CD4-positive, CD25-positive, alpha-beta regulatory T cell (primary cell): ENCODE measurements around the gene NAV3. TPM values are rescaled to one million over a fixed set of nuclear protein-coding genes. Genes with fewer than 3 reads are reported as not detected.

ENCODE experiments used
- ATAC-seq, 2 donors: fragments of 150-1000 bp; cut with Tn5 transposase; one replicate each; pipeline ENCODE4 v1.10.0; 2021; ENCODE audit warnings: low read depth in 2 of 2, moderate number of reproducible peaks in 2 of 2, moderate library complexity in 1 of 2
- DNase-seq, 3 donors: peaks; one replicate each; pipeline versions ENCODE4 v3.0.0 to v3.0.0-alpha.2; 2012 to 2022; ENCODE audit warnings: mixed read lengths in 1 of 3
- H3K27ac ChIP-seq: one replicate; pipeline ENCODE4 v1.7.0; 2013; ENCODE audit warnings: mild to moderate bottlenecking, low read length; ENCODE audit not compliant: insufficient read depth, poor library complexity, severe bottlenecking
- H3K27me3 ChIP-seq: one replicate; pipeline ENCODE4 v1.7.0; 2013; ENCODE audit warnings: low read length; ENCODE audit not compliant: control insufficient read depth, insufficient read depth
- H3K36me3 ChIP-seq: one replicate; pipeline ENCODE4 v1.7.0; 2013; ENCODE audit warnings: mild to moderate bottlenecking, low read length, moderate library complexity; ENCODE audit not compliant: control insufficient read depth, insufficient read depth
- H3K4me1 ChIP-seq: 2 replicates; pipeline ENCODE4 v1.7.0; 2013; ENCODE audit warnings: mild to moderate bottlenecking, low read length; ENCODE audit not compliant: insufficient read depth, control insufficient read depth, poor library complexity, severe bottlenecking
- H3K4me3 ChIP-seq: one replicate; pipeline ENCODE4 v1.7.0; 2013; ENCODE audit warnings: low read depth, mild to moderate bottlenecking, low read length, moderate library complexity
- H3K9me3 ChIP-seq, 2 experiments: 1 replicate in 1 of 2; 2 replicates in 1 of 2; pipeline ENCODE4 v1.7.0; 2013; ENCODE audit warnings: low read length in 2 of 2, mild to moderate bottlenecking in 1 of 2, moderate library complexity in 1 of 2; ENCODE audit not compliant: control insufficient read depth in 2 of 2
- H3K27ac Mint-ChIP-seq, 3 donors: one replicate each; pipeline ENCODE4 v1.8.0; 2020 to 2022; ENCODE audit warnings: mild to moderate bottlenecking in 3 of 3, mixed read lengths in 3 of 3, moderate library complexity in 2 of 3
- H3K27me3 Mint-ChIP-seq: one replicate; pipeline ENCODE4 v1.8.0; 2022; ENCODE audit warnings: mild to moderate bottlenecking, mixed read lengths
- H3K36me3 Mint-ChIP-seq: one replicate; pipeline ENCODE4 v1.8.0; 2020; ENCODE audit warnings: mixed read lengths
- H3K4me1 Mint-ChIP-seq, 4 donors: one replicate each; pipeline ENCODE4 v1.8.0; 2020 to 2022; ENCODE audit warnings: mixed read lengths in 4 of 4, mild to moderate bottlenecking in 1 of 4
- H3K4me3 Mint-ChIP-seq, 4 donors: one replicate each; pipeline ENCODE4 v1.8.0; 2020 to 2022; ENCODE audit warnings: mild to moderate bottlenecking in 4 of 4, mixed read lengths in 4 of 4, moderate library complexity in 3 of 4
- H3K9me3 Mint-ChIP-seq, 7 donors: one replicate each; pipeline ENCODE4 v1.8.0; 2020 to 2022; ENCODE audit warnings: mixed read lengths in 7 of 7, mild to moderate bottlenecking in 3 of 7, moderate library complexity in 2 of 7
- polyA plus RNA-seq, 4 donors: library from polyadenylated mRNA; unstranded; fragments of 300-500 nt; fragmentation: Illumina TruSeq; gene quantifications; one replicate each; pipeline ENCODE4 v1.2.3, GENCODE V29; 2021
- total RNA-seq: library from RNA; stranded (reverse); gene quantifications from one replicate; pipeline ENCODE4 v1.2.3, GENCODE V29; 2022

NAV3 gene
- total and polyA plus RNA-seq, 5 donors from 2014 or later: not detected

DNA sequence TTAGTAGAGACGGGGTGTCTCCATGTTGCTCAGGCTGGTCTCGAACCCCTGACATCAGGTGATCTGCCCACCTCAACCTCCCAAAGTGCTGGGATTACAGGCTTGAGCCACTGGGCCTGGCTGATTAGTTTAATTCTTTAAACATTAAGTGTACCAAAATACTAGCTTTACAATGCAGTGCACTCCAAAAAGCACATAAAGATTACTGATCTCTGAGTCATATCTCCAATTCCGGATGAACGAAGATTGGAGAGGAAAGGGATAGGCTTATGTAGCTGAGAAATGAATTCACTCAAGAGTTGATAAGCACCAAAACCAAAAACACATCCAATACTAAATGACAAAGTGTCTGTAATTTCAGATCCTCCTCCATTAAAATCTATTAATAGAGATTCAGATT lies 15.1 kb downstream of the NAV3 start:
- no peaks in the 10 kb centered on the region for H3K4me1 Mint-ChIP-seq
- no peak for ATAC-seq
- H3K36me3 ChIP-seq: no peaks in the 10 kb centered on the region

DNA sequence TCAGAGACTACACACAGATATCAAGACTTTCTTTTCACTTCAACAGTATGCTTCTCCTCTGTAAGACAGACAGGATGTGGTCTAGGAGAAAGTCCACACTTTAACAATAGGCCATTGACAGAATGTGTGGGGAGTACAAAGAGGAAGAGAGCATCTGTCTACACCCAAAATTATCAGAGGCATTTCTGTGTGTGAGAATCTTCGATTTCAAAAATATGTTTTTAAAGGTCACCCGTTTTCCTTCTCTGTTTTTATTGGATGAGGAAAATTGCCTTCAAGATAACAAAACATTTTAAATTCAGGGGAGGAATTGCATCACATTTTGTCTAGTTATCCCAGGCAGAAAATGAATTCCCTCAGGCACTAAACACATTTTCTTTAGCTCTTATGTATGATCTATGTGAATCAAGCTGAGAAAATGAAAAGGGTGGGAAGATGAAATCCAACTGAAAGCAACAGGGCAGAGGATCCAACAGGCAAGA lies 16.4 kb downstream of the NAV3 start:
- H3K9me3 ChIP-seq: no peaks in the 10 kb centered on the region
- no peak overlapping the region for H3K4me3 ChIP-seq
- H3K27ac ChIP-seq: no peak overlapping the region
- ATAC-seq (no peak), DNase-seq (no peak)
- peaks cover 0 to 7% (median 3%) of the 10 kb centered on the region in 7 donors for H3K9me3 Mint-ChIP-seq
- no peaks in the 10 kb centered on the region for H3K27me3 ChIP-seq
- H3K4me3 Mint-ChIP-seq: no peak overlapping the region
- no peaks in the 10 kb centered on the region for H3K36me3 Mint-ChIP-seq
- no peaks in the 10 kb centered on the region for H3K36me3 ChIP-seq
- H3K4me1 ChIP-seq: no peaks in the 10 kb centered on the region
- H3K4me1 Mint-ChIP-seq: no peaks in the 10 kb centered on the region
- no peak overlapping the region for H3K27ac Mint-ChIP-seq
- no peaks in the 10 kb centered on the region for H3K27me3 Mint-ChIP-seq

More for the DNA sequence above, 15.1 kb downstream of the NAV3 start:
- Mint-ChIP-seq H3K27me3 (no peaks in the 10 kb centered on the region), H3K4me3 (no peak overlapping the region), H3K27ac (no peak overlapping the region), H3K36me3 (no peaks in the 10 kb centered on the region), H3K9me3 (peaks cover 0 to 7% (median 3%) of the 10 kb centered on the region in 7 donors)
- Histone ChIP-seq H3K9me3 (no peaks in the 10 kb centered on the region), H3K27me3 (no peaks in the 10 kb centered on the region), H3K4me1 (no peaks in the 10 kb centered on the region), H3K4me3 (no peak overlapping the region), H3K27ac (no peak overlapping the region)
- DNase-seq: no peak

DNA sequence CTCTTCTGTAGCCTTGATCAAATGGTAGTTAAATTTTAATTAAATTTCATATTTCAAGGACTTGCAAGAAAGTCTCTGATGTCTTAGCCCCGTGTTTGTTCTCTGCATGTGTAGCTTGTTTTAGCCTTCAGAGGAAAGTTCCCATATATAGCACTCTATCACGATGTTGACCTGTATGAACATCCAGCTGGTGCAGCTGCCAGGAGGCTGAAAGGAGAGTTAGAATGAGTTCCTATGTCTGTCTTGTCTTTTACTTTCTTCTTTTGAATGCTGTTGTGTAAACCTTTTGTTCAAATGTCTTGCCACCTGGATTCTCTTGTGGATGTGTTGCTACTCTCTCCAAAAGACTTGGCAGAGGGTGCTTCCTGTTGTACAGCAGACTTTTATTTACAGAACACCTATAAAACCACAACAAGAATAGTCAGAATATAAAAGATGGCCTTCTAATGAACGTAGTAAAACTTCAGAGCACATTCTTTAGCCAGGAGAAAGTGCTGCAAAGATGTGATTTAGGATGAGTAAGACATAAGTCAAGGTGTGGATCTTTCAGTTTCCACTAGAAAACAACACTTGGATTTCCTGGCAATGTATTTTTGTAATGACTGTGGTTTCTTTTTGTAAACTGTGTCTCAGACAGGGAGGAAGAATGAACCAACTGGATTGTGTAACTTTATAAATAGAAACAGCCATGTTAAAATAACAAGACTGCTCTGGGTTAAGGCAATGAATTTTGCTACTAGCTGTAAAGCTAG lies 17.2 kb downstream of the NAV3 start:
- H3K36me3 Mint-ChIP-seq: no peaks in the 10 kb centered on the region
- H3K4me3 Mint-ChIP-seq: no peak overlapping the region
- no peaks in the 10 kb centered on the region for H3K36me3 ChIP-seq
- no peaks in the 10 kb centered on the region for H3K27me3 Mint-ChIP-seq
- no peaks in the 10 kb centered on the region for H3K27me3 ChIP-seq
- no peak overlapping the region for H3K4me3 ChIP-seq
- no peak overlapping the region for H3K27ac Mint-ChIP-seq
- DNase-seq (no peak), ATAC-seq (no peak)
- no peaks in the 10 kb centered on the region for H3K4me1 ChIP-seq
- no peaks in the 10 kb centered on the region for H3K4me1 Mint-ChIP-seq
- no peaks in the 10 kb centered on the region for H3K9me3 ChIP-seq
- no peak overlapping the region for H3K27ac ChIP-seq
- H3K9me3 Mint-ChIP-seq: peaks cover 0 to 7% (median 3%) of the 10 kb centered on the region in 7 donors

DNA sequence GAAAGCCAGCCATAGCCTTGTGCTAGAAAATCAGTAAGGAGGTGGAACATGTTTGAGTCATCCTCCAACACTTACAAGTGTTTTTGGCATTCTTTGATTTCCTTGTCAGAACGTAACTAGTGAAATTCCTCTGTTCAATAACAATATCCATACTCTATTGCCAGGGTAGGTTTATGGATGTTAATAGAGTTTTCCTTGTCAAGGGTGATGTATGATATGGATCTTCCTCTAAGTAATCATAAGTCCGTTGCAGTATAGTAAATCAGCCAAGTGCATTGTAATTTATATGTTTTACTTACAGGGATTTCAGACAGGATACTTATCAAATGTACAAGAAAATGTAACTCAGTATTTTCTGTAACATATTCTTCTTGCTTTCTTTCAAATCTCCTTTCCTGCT lies 19.4 kb downstream of the NAV3 start:
- Histone ChIP-seq H3K9me3 (no peaks in the 10 kb centered on the region), H3K36me3 (no peaks in the 10 kb centered on the region), H3K4me1 (no peaks in the 10 kb centered on the region), H3K27ac (no peak overlapping the region), H3K4me3 (no peak overlapping the region), H3K27me3 (no peaks in the 10 kb centered on the region)
- no peaks in the 10 kb centered on the region for H3K27me3 Mint-ChIP-seq
- DNase-seq (no peak), ATAC-seq (no peak)
- no peak overlapping the region for H3K4me3 Mint-ChIP-seq
- H3K9me3 Mint-ChIP-seq: peaks cover 0 to 9% (median 3%) of the 10 kb centered on the region in 7 donors
- no peaks in the 10 kb centered on the region for H3K36me3 Mint-ChIP-seq
- no peaks in the 10 kb centered on the region for H3K4me1 Mint-ChIP-seq
- no peak overlapping the region for H3K27ac Mint-ChIP-seq

DNA sequence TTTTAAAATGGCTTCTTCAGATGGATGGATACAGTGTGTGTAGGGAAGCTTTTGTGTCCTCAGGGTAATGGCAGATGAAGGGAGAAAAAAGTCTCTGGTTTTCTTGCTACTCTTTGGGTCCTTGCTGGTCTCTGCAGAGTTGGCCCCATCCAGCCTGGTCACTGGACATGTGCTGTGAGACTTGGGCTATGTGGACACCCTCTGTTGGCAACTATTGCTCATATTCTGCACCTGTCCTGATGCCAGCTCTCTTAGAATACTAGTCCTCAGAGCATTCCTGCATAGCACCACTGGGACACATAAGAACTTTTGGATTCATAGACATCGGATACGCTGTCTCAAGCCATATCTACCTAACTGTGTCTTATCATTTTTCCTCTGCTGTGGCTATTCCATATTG lies 20.0 kb downstream of the NAV3 start:
- Mint-ChIP-seq H3K4me1 (no peaks in the 10 kb centered on the region), H3K27me3 (no peaks in the 10 kb centered on the region), H3K9me3 (peaks cover 0 to 9% (median 3%) of the 10 kb centered on the region in 7 donors), H3K36me3 (no peaks in the 10 kb centered on the region), H3K27ac (no peak overlapping the region), H3K4me3 (no peak overlapping the region)
- ATAC-seq (no peak), DNase-seq (no peak)
- Histone ChIP-seq H3K27ac (no peak overlapping the region), H3K4me3 (no peak overlapping the region), H3K36me3 (no peaks in the 10 kb centered on the region), H3K9me3 (no peaks in the 10 kb centered on the region), H3K27me3 (no peaks in the 10 kb centered on the region), H3K4me1 (no peaks in the 10 kb centered on the region)

DNA sequence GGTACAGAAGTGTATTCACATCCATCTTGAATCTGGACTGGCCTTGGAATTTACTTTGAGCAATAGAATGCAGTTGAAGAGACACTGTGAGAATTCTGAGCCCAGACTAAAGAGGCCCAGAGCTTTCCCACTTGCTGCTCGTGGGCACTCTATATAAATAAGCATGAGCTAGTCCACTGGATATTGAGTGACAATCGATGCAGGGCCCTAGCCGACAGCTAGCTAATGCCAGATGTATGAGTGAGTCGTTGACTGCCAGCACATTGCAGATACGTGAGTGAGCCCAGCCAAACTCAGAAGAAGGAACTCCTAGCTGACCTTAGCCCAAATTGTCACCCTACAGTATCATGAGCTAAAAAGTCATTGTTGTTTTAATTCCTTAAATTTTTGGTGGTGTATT lies 24.9 kb downstream of the NAV3 start:
- no peaks in the 10 kb centered on the region for H3K36me3 ChIP-seq
- DNase-seq: no peak
- Mint-ChIP-seq H3K27me3 (no peaks in the 10 kb centered on the region), H3K36me3 (no peaks in the 10 kb centered on the region), H3K4me1 (no peaks in the 10 kb centered on the region), H3K4me3 (no peak overlapping the region), H3K27ac (no peak overlapping the region), H3K9me3 (peaks cover 0 to 6% (median 2%) of the 10 kb centered on the region in 7 donors)
- no peaks in the 10 kb centered on the region for H3K9me3 ChIP-seq
- no peaks in the 10 kb centered on the region for H3K4me1 ChIP-seq
- no peak for ATAC-seq
- H3K27ac ChIP-seq: no peak overlapping the region
- H3K27me3 ChIP-seq: no peaks in the 10 kb centered on the region
- no peak overlapping the region for H3K4me3 ChIP-seq

DNA sequence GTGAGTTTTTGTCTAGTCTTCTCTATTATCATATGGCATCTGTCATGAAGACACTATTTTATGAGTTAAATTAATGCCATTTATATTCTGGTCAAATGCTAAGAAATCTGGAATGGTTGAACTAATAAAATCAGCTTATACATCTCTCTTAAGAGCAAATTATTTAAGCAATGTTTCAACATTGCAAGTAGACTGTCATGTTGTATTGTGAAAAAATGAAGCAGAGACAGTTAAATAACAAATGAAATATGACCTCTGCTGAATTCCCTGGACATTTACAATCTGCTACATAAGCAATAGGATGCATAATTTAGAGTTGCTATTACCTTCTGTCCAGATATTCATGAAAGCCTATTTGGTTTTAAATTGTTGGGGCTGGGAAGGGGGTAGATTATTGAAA lies 30.6 kb downstream of the NAV3 start:
- no peaks in the 10 kb centered on the region for H3K9me3 ChIP-seq
- H3K27ac Mint-ChIP-seq: no peak overlapping the region
- no peaks in the 10 kb centered on the region for H3K36me3 Mint-ChIP-seq

DNA sequence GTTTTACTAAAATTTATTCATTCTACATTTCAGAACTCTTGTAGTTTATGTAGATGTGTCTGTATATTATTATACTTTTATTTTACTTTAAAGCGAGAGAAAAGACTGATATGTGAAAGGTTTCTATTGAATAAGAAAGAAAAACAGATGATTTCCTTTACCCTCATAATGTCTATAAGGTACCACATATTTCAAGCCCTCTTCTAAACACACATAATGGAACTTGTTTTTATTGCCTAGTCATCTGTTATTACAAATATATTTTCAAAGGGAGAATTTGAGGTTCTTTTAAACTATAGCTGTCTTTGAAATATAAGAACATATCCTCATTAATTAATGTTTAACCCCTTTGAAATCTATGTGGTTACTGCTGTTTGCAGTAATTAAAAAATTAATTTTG lies 34.5 kb downstream of the NAV3 start:
- no peaks in the 10 kb centered on the region for H3K27me3 ChIP-seq
- no peaks in the 10 kb centered on the region for H3K9me3 ChIP-seq
- H3K4me1 ChIP-seq: no peaks in the 10 kb centered on the region
- Mint-ChIP-seq H3K36me3 (no peaks in the 10 kb centered on the region), H3K9me3 (peaks cover 0 to 6% (median 5%) of the 10 kb centered on the region in 7 donors), H3K4me3 (no peak overlapping the region), H3K27me3 (no peaks in the 10 kb centered on the region), H3K27ac (no peak overlapping the region), H3K4me1 (no peaks in the 10 kb centered on the region)
- DNase-seq: no peak
- no peaks in the 10 kb centered on the region for H3K36me3 ChIP-seq
- no peak overlapping the region for H3K27ac ChIP-seq
- H3K4me3 ChIP-seq: no peak overlapping the region
- no peak for ATAC-seq

More for the DNA sequence above, 30.6 kb downstream of the NAV3 start:
- H3K4me1 ChIP-seq: no peaks in the 10 kb centered on the region
- Mint-ChIP-seq H3K27me3 (no peaks in the 10 kb centered on the region), H3K9me3 (peaks cover 0 to 6% (median 0%) of the 10 kb centered on the region in 7 donors), H3K4me1 (no peaks in the 10 kb centered on the region), H3K4me3 (no peak overlapping the region)
- no peaks in the 10 kb centered on the region for H3K36me3 ChIP-seq
- no peaks in the 10 kb centered on the region for H3K27me3 ChIP-seq
- ATAC-seq (no peak), DNase-seq (no peak)
- no peak overlapping the region for H3K4me3 ChIP-seq
- H3K27ac ChIP-seq: no peak overlapping the region
